GM08714 (cell line): ENCODE results near the gene DZIP1L.
"Not testable (repeated sequence)": the region's sequence is repeated elsewhere in the genome, so short reads cannot be mapped to it uniquely, and the experiment has no call there.

Experiments
- H3K4me3 ChIP-seq: fragments of 200-500 bp; sonication (Bioruptor generic); 2 replicates; pipeline ENCODE4 v1.5.1; 2014; ENCODE audit warnings: mild to moderate bottlenecking, low read length, inconsistent platforms
- ZNF274 ChIP-seq: IDR thresholded peaks from 2 replicates; pipeline ENCODE4 v1.6.1; 2012; ENCODE audit warnings: mild to moderate bottlenecking, low read depth, low read length

DZIP1L gene

GRCh38 chr3:138097192-138098172 is 17.9 kb downstream of the DZIP1L start:
- no peak for TF ChIP-seq ZNF274
- H3K4me3 ChIP-seq, result no peak overlapping the region

GRCh38 chr3:138093721-138094120 is 21.7 kb downstream of the DZIP1L start:
- no peak for TF ChIP-seq ZNF274
- H3K4me3 ChIP-seq, result no peak overlapping the region

DNA sequence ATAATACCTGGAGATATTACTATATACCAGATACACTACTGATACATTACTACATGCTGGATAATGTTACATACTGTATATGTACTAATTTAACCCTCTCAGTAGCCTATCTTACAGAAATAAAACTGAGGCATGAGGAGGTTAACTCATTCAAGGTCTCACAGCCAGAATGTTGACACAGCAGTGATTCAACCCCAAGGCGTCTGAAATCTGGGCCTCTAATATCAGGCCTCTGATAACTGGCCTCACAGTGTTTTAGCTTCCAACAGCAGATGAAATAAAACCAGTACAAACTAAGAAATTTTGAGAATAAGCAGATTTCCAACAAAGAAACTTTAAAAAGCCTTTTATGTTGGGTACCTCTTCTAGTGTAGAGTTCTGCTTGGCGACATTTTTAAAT is 23.4 kb downstream of the DZIP1L start:
- TF ChIP-seq ZNF274, result no peak
- no peak overlapping the region for H3K4me3 ChIP-seq

DNA sequence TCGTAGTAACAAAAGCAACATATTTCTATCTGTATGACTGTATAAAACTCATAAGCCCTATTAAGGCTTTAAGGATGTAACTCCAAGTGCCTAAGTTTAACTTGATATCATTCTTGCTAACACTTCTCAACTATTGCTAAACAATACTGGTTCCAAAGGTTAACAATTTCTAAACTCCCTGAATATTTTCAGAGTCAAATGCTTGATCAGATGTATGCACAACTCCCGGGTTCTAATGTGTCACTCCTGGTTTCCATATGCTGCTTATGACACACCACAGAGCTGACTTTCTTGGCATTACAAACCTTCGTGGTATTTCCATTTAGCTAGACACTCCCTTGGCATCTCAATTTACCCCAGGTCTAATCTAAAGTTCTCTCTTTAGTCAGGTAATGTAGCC is 26.3 kb downstream of the DZIP1L start:
- no peak for TF ChIP-seq ZNF274
- H3K4me3 ChIP-seq, result no peak overlapping the region

DNA sequence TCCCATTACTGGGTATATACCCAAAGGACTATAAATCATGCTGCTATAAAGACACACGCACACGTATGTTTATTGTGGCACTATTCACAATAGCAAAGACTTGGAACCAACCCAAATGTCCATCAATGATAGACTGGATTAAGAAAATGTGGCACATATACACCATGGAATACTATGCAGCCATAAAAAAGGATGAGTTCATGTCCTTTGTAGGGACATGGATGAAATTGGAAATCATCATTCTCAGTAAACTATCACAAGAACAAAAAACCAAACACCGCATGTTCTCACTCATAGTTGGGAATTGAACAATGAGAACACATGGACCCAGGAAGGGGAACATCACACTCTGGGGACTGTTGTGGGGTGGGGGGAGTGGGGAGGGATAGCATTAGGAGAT is 29.7 kb downstream of the DZIP1L start:
- H3K4me3 ChIP-seq, result not testable (repeated sequence)

GRCh38 chr3:138084196-138084595 is 31.2 kb downstream of the DZIP1L start:
- TF ChIP-seq ZNF274, result no peak
- no peak overlapping the region for H3K4me3 ChIP-seq

GRCh38 chr3:138082992-138083386 is 32.4 kb downstream of the DZIP1L start:
- no peak overlapping the region for H3K4me3 ChIP-seq
- TF ChIP-seq ZNF274, result no peak

GRCh38 chr3:138082085-138082991 is 33.1 kb downstream of the DZIP1L start:
- H3K4me3 ChIP-seq, result peak overlapping the region; percentile 26; the same call in 1 of the 2 replicates
- no peak for TF ChIP-seq ZNF274

DNA sequence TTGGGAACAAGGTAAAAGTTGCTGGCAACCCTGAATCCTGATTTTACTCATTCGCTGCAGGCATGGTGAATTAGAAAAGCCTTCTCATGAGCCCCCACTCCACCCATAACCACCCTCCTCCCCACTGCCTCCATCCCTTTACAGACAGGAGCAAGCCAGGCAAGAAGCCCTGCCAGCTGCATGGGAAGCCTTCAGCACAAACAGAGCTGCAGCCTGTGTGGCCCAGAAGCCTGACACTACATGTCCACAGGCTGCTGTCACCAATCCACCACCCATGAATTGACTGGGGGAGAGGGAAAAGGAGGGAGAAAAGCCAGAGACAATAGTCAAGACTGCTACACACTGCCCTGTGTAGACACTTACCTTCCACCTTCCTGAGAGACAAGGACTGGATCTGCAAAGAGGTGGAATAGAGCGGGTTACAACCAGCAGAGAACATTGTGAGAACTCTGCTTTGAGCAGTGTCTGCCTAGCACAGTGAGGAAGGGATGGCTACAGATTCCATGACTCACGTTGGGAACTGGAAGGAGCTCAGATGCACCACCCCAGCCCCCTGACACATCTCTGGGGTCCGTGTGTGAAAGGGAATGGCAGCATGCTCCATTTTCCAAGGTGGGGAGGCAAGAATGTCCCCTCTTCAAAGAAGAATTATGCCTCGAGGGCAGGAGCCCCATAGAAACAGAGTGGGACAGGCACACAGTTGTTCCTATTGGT is 33.9 kb downstream of the DZIP1L start:
- no peak for TF ChIP-seq ZNF274
- no peak overlapping the region for H3K4me3 ChIP-seq

DNA sequence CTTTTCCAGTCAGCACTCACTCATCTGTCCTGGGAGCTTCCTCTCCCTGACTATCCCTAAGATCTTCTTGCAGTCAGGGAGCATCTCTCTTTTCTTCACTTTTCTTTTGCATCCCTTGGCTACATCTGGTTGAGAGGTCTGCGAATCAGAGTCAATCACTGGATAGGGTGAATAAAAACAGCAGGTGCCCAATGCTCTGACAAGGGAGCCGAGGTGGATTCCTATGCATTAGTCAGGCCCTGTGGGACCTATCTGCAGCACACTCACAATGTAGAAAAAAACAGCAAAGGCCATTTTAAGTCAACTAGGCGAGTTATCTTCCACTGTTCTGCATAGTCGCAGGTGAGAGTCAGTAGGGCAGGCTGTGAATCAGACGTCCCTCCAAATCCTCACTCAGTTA is 35.5 kb downstream of the DZIP1L start:
- H3K4me3 ChIP-seq, result no peak overlapping the region
- TF ChIP-seq ZNF274, result no peak

- TF ChIP-seq ZNF274, result no peak
- H3K4me3 ChIP-seq, result no peak overlapping the region
These were observed 36.5 kb downstream of the DZIP1L start for GRCh38 chr3:138078901-138079344.

DNA sequence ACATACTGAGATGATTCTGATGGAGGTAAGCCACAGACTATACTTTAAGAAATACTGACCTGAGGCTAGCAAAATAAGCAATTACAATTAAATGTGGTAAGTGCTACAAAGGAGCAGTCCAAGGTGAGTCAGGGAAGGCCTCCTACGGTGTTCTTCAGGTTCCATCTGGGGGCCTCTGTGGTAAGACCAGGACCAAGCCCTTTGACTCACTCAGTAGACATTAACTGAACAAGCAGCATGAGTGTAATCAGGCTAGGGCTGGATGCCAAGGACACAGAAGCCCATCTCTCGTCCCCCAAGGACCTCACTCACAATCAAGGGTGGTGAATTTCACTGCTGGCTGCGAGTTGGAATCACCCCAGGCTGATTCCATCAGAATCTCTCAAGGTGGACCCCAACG is 37.3 kb downstream of the DZIP1L start:
- no peak overlapping the region for H3K4me3 ChIP-seq
- no peak for TF ChIP-seq ZNF274

DNA sequence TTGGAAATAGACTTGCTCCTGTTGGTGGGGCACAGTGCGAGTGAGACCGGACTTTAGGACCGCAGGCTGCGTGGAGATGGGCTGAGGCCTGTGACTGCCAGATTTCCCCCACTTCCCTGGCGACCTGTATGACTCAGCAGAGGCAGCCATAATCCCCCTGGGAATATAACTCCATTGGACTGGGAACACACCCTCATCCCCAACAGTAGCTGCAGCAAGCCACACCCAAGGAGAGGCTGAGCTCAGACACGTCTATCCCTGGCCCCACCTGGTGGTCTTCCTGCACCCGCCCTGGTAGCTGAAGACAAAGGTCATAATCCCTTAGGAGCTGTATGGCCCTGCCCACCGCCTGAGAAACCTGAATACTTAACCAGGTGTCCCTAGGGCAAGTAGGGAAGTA is 42.6 kb downstream of the DZIP1L start:
- H3K4me3 ChIP-seq, result no peak overlapping the region
- no peak for TF ChIP-seq ZNF274

GRCh38 chr3:138070006-138070405 is 45.4 kb downstream of the DZIP1L start:
- H3K4me3 ChIP-seq, result no peak overlapping the region
- no peak for TF ChIP-seq ZNF274
